Ramos (cell line): ENCODE measurements around the gene MYO1D.
"Not testable (repeated sequence)": the region's sequence is repeated elsewhere in the genome, so short reads cannot be mapped to it uniquely, and the experiment has no call there.

Experiments
- in situ Hi-C: fragments of 300-500 bp; cut with MboI; formaldehyde crosslinking; loops from one replicate; pipeline ENCODE4 v1.14.3; 2022; ENCODE audit warnings: low sequenced_read_pairs; ENCODE audit not compliant: unreplicated experiment

Gene MYO1D

GRCh38 chr17:32564325-32564724, 312.6 kb downstream of the MYO1D start:
- in situ Hi-C loops: no loop called here

- in situ Hi-C loops: no loop called here
These were observed 313.3 kb downstream of the MYO1D start for GRCh38 chr17:32563583-32563982.

- in situ Hi-C loops: no loop called here
These were observed 317.8 kb downstream of the MYO1D start for GRCh38 chr17:32558997-32559650.

DNA sequence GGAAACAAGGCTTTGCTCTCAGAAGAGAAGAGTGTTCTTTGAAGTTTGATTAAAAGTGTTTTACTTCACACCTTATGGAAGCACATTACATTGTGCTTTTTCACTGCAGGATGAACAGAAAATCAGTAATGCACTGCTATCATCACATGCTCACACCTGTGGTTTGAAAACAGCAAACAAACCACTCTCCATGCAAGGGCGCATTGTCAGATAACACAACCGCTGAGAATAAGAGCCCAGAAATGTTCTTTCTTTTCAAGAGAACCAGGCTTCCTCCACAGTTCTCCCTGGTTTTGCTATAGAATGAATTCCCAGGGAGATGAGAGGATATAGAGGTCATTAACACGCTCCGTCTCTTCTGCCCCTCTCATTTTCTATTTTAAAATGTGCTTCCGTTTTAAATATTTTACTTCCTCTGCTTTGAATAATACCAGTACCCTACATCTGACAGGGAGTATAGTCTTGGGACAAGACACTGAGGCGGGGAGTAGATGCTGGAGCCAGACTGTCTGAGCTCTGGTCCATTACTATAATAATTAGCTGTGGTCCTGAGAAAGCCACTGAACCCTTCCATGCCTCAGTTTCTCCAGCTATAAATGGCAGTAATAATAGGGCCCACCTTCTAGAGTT, 318.5 kb downstream of the MYO1D start:
- in situ Hi-C loops: no loop called here

DNA sequence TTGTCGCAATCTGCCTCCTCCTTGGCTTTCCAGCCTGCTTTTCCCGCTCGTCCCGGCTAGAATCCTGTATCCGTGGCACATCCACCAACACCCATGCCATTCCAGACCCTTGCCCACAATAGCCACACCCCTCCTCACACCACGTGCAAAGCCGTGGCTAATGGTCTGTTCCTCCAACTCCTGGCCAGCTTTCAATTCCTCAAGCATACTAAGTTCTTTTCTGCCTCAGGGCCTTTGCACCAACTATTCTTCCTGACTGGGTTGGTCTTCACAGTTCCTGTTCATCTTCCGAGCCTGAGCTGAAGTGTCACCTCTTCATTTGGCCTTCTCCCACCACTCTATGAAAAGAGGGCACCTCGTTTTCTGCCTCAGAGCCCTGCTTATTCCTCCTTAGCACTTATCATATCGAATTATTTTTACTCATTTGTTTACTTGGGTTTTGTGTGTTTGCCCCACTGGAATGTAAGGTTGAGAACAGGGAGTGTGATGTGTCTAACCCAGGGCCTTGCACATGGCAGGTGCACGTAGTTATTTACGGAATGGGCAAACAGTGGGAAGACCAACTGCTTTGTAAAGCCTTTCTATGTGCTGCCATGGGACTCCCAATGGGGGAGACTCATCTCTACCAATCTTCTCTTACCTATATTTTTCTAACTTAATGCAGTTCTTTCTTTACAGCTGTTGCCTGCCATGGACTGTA, 321.2 kb downstream of the MYO1D start:
- in situ Hi-C loops: no loop called here

GRCh38 chr17:32553168-32553567, 323.8 kb downstream of the MYO1D start:
- in situ Hi-C loops: no loop called here

GRCh38 chr17:32552280-32552679, 324.6 kb downstream of the MYO1D start:
- in situ Hi-C loops: no loop called here

DNA sequence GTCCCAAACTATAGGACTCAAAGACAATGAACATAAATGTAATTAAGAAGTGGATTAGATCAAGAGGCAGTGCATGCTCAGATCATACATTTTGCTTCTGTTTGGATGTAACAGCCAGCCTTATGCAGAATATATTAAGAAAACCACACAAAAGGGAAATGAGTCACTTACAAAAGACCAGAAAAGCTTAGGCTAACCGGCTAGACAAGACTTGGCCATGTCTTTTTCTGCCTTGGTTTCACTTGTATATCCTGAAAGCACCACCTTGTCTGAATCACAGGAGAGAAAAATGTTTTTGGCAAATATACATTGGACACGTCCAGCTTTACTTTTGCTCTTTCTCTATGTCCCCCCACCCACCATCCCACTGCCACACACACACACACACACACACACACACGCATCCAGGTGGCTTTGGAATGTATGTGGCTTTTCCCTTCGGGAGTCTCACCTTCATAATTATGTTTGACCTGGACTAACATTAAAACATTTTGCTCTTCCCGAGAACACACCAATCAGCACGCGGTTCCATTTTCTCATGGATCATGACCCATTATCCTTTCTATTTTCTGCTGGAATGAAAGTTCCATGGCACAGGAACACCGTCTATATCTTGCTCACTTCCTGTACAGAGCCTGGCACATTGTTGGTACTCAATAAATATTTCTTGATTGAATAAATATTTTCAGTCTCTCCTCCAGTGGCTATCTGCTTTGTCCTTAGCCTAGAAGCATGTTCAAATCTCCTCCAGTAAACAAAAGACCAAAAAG, 325.6 kb downstream of the MYO1D start:
- in situ Hi-C loops: no loop called here

DNA sequence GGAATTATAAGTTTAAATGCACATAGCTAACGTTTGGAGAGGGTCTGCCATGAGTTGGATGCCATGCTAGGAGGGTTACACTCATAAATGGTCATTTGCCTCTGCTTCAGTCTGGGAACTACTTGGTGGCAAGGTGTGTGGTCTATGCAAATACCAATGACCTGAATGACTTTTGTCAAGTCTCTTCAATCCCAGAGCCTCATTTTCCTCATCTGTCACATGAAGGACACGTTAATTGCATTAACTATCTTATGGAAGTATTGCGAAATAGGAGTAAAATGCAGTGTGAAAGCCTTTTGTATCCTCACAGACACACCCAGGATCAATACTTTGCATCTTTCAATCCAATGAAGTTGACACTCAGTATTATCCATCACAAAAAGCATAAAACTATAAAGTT, 327.4 kb downstream of the MYO1D start:
- in situ Hi-C loops: no loop called here

DNA sequence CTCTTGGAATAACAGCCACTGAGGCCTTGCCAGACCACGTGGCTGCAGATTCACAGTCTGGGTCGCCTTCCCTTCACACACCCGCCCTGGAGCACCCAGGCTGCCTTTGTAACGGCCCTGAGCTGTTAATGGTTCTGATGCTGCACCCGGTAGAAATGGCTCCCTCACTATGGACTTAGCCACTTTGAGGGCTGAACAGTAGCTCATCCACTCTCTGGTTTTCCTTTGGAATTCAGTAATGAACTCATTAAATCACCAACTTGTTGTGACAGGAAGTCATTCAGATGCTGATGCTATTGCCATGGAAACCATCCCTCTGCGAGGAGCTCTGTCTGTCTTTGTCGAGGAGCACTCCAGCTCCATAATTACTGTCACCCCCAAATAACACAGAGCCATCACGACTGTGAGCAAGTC, 330.9 kb downstream of the MYO1D start:
- in situ Hi-C loops: no loop called here

GRCh38 chr17:32542186-32542585, 334.7 kb downstream of the MYO1D start:
- in situ Hi-C loops: no loop called here

- in situ Hi-C loops: no loop called here
These were observed 335.3 kb downstream of the MYO1D start for GRCh38 chr17:32541640-32542039.

GRCh38 chr17:32536736-32537643, 339.9 kb downstream of the MYO1D start:
- in situ Hi-C loops: no loop called here

- in situ Hi-C loops: no loop called here
These were observed 343.6 kb downstream of the MYO1D start for GRCh38 chr17:32533296-32533695.

DNA sequence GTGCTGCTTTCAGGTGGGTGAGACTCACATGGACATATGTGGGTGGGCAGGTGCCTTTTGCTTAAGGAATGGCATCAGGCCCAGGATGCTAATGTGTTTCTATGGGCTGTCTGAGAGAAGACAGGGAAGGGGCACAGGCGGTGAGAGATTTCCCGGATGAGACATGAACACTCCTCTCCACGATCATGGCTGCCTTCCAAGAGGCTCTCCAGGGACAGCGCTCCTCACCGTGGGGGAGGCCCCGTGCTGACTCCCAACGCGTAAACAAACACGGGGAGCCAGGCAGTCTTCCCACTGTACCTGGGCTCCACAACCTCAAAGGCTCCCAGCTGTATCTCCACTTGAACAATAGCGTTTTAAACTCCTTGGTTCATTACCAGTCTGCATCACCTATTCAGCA, 347.3 kb downstream of the MYO1D start:
- in situ Hi-C loops: no loop called here

DNA sequence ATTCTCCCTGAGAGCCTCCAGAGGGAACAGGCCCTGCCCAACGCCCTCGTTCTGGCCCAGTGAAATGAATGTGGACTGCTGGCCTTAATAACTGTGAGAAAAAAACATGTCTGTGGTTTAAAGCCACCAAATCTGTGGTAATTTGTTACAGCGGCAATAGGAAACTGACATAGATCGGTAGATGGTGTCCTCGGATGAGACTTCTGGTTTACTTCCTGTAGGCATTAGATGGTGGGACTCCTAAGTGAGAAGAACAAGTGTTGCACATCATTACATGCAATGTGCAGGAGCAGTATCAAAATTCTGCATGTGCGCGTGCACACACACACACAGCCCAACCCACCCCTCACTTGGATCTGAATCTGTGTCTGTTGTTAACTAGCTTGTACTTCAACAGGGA, 348.1 kb downstream of the MYO1D start:
- in situ Hi-C loops: no loop called here

DNA sequence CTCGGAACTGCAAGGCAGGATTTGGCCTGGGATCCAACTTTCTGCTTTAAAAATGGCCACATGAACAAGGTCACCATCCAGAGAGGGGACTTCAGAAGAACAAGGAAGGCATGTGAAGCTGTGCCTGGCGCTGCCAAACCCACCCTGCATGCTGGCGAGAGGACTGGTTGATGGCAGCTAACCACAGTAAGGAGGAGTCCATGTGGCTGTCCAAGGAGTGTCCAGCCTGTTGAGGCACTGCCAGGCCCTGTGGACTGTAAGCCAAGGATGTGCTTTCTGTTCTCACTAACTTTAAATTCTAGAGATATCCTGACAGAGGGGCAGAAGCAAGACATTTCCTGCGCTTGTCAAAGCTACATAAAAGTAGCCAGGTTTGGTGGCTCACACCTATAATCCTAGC, 349.8 kb downstream of the MYO1D start:
- in situ Hi-C loops: no loop called here

- in situ Hi-C loops: no loop called here
These were observed 351.8 kb downstream of the MYO1D start for GRCh38 chr17:32525122-32525521.

DNA sequence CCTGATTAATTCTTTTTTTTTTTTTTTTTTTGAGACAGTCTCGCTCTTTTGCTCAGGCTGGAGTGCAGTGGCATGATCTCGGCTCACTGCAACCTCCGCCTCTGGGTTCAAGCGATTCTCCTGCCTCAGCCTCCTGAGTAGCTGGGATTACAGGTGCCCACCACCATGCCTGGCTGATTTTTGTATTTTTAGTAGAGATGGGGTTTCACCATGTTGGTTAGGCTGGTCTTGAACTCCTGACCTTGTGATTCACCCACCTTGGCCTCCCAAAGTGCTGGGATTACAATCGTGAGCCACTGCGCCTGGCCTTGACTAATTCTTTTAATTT, 352.4 kb downstream of the MYO1D start:
- in situ Hi-C loops: not testable (repeated sequence)
